HG03066 (cell line): ENCODE results near the gene TBX2.

Experiments
- ATAC-seq: cut with Tn5 transposase; IDR thresholded peaks from one replicate; pipeline ENCODE4 v1.9.1; 2021; ENCODE audit warnings: low read depth; ENCODE audit not compliant: unreplicated experiment

Gene TBX2

GRCh38 chr17:61400066-61400716 lies 548 bp downstream of the TBX2 start:
- no peak for ATAC-seq

GRCh38 chr17:61400717-61401388 lies 1.2 kb downstream of the TBX2 start:
- ATAC-seq = no peak

- no peak for ATAC-seq
Measured at GRCh38 chr17:61401389-61402072, 1.9 kb downstream of the TBX2 start.

- ATAC-seq = no peak
Measured at GRCh38 chr17:61402073-61402541, 2.5 kb downstream of the TBX2 start.

- ATAC-seq = no peak
Measured at GRCh38 chr17:61402978-61403800, 3.5 kb downstream of the TBX2 start.

GRCh38 chr17:61403801-61404662 lies 4.4 kb downstream of the TBX2 start:
- ATAC-seq = no peak

GRCh38 chr17:61404663-61404912 lies 4.9 kb downstream of the TBX2 start:
- no peak for ATAC-seq

GRCh38 chr17:61404913-61405685 lies 5.5 kb downstream of the TBX2 start:
- ATAC-seq = no peak

- ATAC-seq = no peak
Measured at GRCh38 chr17:61405686-61406536, 6.3 kb downstream of the TBX2 start.

GRCh38 chr17:61406537-61406845 lies 6.8 kb downstream of the TBX2 start:
- no peak for ATAC-seq

GRCh38 chr17:61406971-61407911 lies 7.6 kb downstream of the TBX2 start:
- no peak for ATAC-seq

GRCh38 chr17:61408151-61409041 lies 8.8 kb downstream of the TBX2 start:
- ATAC-seq = no peak

- no peak for ATAC-seq
Measured at GRCh38 chr17:61409301-61410112, 9.9 kb downstream of the TBX2 start.

- ATAC-seq = no peak
Measured at GRCh38 chr17:61410141-61411010, 10.7 kb downstream of the TBX2 start.

GRCh38 chr17:61411011-61411260 lies 11.3 kb downstream of the TBX2 start:
- no peak for ATAC-seq
